ENCODE results near the gene RPS14. TPM values are rescaled to one million over a fixed set of nuclear protein-coding genes. Genes with fewer than 3 reads are reported as not detected.

RPS14 gene
- total and polyA plus RNA-seq, 9 of the 15 experiments (the other 6 are each of a cell fraction or from before 2014, with no cell fraction given) = 1,824 to 5,983 (median 3,017) TPM

DNA sequence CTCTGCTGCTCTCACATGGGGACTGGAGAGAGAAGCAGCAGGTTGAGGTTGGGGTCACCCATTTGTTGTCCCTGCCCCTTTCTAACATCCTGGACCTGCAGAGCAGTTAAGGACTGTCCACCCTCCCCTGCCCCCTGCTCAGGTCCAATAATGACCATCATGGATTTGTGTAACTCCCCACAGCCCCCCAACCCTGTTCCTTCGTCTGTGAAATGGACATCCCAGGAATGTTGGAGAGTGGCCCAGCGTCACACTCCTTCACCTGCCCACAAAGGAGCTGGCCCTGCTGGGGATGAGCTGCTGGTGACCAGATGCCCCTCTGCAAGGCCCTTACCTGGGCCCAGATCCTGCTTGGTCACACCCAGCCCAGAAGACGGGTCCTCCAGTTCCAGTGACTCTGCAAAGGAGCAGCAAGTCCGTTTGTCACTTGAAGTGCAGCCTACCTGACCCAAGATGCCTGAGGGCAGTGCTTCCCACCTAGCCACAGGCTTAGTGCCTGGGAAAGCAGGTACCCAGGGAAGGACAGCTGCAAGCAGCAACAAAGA, 47.2 kb downstream of the RPS14 start (continued):
- TF ChIP-seq ZNF175 (CRISPR knock-in tag; IDR thresholded peaks at IDR 0.05; ENCODE audit: low read depth) = no peak
- TF ChIP-seq FOXO4 (CRISPR knock-in tag; IDR thresholded peaks at IDR 0.05) = no peak
- TF ChIP-seq ZNF274 (IDR thresholded peaks at IDR 0.05; ENCODE audit: borderline replicate concordance, low read depth, low read length) = no peak
- TF ChIP-seq, protein P1, sequence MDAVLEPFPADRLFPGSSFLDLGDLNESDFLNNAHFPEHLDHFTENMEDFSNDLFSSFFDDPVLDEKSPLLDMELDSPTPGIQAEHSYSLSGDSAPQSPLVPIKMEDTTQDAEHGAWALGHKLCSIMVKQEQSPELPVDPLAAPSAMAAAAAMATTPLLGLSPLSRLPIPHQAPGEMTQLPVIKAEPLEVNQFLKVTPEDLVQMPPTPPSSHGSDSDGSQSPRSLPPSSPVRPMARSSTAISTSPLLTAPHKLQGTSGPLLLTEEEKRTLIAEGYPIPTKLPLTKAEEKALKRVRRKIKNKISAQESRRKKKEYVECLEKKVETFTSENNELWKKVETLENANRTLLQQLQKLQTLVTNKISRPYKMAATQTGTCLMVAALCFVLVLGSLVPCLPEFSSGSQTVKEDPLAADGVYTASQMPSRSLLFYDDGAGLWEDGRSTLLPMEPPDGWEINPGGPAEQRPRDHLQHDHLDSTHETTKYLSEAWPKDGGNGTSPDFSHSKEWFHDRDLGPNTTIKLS (IDR thresholded peaks at IDR 0.05; ENCODE audit: borderline replicate concordance, low read depth) = no peak
- TF ChIP-seq ZNF224 (CRISPR knock-in tag; IDR thresholded peaks at IDR 0.05) = no peak
- no peak for TF ChIP-seq ZNF584 (CRISPR knock-in tag; IDR thresholded peaks at IDR 0.05; ENCODE audit: low read depth)
- no peak for TF ChIP-seq ZNF778 (CRISPR knock-in tag; IDR thresholded peaks at IDR 0.05)
